ENCODE measurements around the gene TACC2.

DNA sequence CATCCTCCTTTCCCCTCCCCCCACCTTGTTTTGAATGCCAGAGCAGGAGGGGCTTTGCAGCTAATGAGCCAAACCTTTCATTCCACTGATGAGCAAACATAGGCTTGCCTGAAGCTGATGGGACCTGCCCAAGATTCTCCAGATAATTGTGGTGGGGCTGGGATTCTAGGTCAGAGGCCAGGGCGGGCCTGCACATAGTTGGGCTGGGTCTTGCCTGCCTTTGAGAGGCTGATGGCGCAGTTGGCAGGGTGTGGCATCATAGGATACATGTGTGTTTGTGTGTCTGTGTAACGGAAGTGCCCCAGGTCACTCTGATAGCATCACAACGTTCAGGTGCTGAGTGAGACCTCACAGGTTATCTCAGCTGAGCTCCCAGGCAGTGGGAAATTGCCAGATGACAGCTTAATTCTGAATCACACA, 305.0 kb downstream of the TACC2 start:
- TF ChIP-seq, protein P1, sequence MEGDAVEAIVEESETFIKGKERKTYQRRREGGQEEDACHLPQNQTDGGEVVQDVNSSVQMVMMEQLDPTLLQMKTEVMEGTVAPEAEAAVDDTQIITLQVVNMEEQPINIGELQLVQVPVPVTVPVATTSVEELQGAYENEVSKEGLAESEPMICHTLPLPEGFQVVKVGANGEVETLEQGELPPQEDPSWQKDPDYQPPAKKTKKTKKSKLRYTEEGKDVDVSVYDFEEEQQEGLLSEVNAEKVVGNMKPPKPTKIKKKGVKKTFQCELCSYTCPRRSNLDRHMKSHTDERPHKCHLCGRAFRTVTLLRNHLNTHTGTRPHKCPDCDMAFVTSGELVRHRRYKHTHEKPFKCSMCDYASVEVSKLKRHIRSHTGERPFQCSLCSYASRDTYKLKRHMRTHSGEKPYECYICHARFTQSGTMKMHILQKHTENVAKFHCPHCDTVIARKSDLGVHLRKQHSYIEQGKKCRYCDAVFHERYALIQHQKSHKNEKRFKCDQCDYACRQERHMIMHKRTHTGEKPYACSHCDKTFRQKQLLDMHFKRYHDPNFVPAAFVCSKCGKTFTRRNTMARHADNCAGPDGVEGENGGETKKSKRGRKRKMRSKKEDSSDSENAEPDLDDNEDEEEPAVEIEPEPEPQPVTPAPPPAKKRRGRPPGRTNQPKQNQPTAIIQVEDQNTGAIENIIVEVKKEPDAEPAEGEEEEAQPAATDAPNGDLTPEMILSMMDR (IDR thresholded peaks at IDR 0.05; ENCODE audit: insufficient read depth, low read depth, low read length), result no peak
- no peak for TF ChIP-seq EZH2 (IDR thresholded peaks at IDR 0.05; ENCODE audit: insufficient read depth, low read length)

Measured in astrocyte (in vitro differentiated cells and primary cell).